Upper lobe of right lung (tissue), 1 donor: Measurements from ENCODE around the gene PRDM16. TPM values are rescaled to one million over a fixed set of nuclear protein-coding genes. Genes with fewer than 3 reads are reported as not detected.

Experiments used
- ATAC-seq: fragments of 200-7000 bp; cut with Tn5 transposase; one replicate; pipeline ENCODE4 v1.9.1; 2020; ENCODE audit warnings: mild to moderate bottlenecking, moderate library complexity
- DNase-seq: peaks from one replicate; pipeline ENCODE4 v3.0.0-alpha.2; 2020
- H3K27ac ChIP-seq: fragments of 200-600 bp; one replicate; pipeline ENCODE4 v1.8.0; 2022
- H3K27me3 ChIP-seq: fragments of 200-600 bp; one replicate; pipeline ENCODE4 v1.8.0; 2022; ENCODE audit warnings: mild to moderate bottlenecking
- H3K36me3 ChIP-seq: fragments of 200-600 bp; one replicate; pipeline ENCODE4 v1.8.0; 2022
- H3K4me1 ChIP-seq: fragments of 200-600 bp; one replicate; pipeline ENCODE4 v1.8.0; 2022
- H3K4me3 ChIP-seq: fragments of 200-600 bp; one replicate; pipeline ENCODE4 v1.8.0; 2022; ENCODE audit warnings: mild to moderate bottlenecking
- H3K9me3 ChIP-seq: fragments of 200-600 bp; one replicate; pipeline ENCODE4 v1.8.0; 2022
- intact Hi-C: fragments of 100-400 bp; cut with DNase I; formaldehyde crosslinking; loops from one replicate; pipeline ENCODE4 v1.11.0; 2022
- total RNA-seq: library from RNA; stranded (reverse); fragmentation: NEBNext Ultra II Directional; extraction: Animal tissue kit (Norgen Biotek cat#: 25700); gene quantifications from one replicate; pipeline ENCODE4 v1.2.1, GENCODE V29; 2021
- TF ChIP-seq, protein P1 (sequence below): fragments of 200-600 bp; IDR thresholded peaks from one replicate; pipeline ENCODE4 v1.8.0; 2022; ENCODE audit warnings: antibody characterized with exemption
- donor health status: DM: no; HTN: yes; CAD: no; lungs with severe emphysema.

The PRDM16 gene
- total RNA-seq, 1 donor from 2014 or later: 21.0 TPM

- H3K36me3 ChIP-seq: no peaks in the 10 kb centered on the region
- H3K4me1 ChIP-seq: peaks cover 8% of the 10 kb centered on the region
- TF ChIP-seq, protein P1, sequence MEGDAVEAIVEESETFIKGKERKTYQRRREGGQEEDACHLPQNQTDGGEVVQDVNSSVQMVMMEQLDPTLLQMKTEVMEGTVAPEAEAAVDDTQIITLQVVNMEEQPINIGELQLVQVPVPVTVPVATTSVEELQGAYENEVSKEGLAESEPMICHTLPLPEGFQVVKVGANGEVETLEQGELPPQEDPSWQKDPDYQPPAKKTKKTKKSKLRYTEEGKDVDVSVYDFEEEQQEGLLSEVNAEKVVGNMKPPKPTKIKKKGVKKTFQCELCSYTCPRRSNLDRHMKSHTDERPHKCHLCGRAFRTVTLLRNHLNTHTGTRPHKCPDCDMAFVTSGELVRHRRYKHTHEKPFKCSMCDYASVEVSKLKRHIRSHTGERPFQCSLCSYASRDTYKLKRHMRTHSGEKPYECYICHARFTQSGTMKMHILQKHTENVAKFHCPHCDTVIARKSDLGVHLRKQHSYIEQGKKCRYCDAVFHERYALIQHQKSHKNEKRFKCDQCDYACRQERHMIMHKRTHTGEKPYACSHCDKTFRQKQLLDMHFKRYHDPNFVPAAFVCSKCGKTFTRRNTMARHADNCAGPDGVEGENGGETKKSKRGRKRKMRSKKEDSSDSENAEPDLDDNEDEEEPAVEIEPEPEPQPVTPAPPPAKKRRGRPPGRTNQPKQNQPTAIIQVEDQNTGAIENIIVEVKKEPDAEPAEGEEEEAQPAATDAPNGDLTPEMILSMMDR: no peak
- no peak overlapping the region for H3K27ac ChIP-seq
- no peak for ATAC-seq
- no peak overlapping the region for H3K4me3 ChIP-seq
- peaks cover 61% of the 10 kb centered on the region for H3K27me3 ChIP-seq
- H3K9me3 ChIP-seq: no peaks in the 10 kb centered on the region
- no peak for DNase-seq
- intact Hi-C loops: no loop called here
These were observed 321.3 kb downstream of the PRDM16 start for GRCh38 chr1:3390291-3390690.

- peaks cover 72% of the 10 kb centered on the region for H3K27me3 ChIP-seq
- TF ChIP-seq, protein P1: no peak
- H3K4me1 ChIP-seq: peaks cover 8% of the 10 kb centered on the region
- no peak overlapping the region for H3K4me3 ChIP-seq
- no peaks in the 10 kb centered on the region for H3K9me3 ChIP-seq
- ATAC-seq (no peak), DNase-seq (no peak)
- no peak overlapping the region for H3K27ac ChIP-seq
- no peaks in the 10 kb centered on the region for H3K36me3 ChIP-seq
- intact Hi-C loops: no loop called here
These were observed 322.7 kb downstream of the PRDM16 start for GRCh38 chr1:3391711-3392110.

GRCh38 chr1:3393024-3393986, 324.3 kb downstream of the PRDM16 start:
- H3K4me3 ChIP-seq: no peak overlapping the region
- H3K4me1 ChIP-seq: peaks cover 8% of the 10 kb centered on the region
- H3K36me3 ChIP-seq: no peaks in the 10 kb centered on the region
- TF ChIP-seq, protein P1: no peak
- DNase-seq: no peak
- ATAC-seq: no peak
- H3K9me3 ChIP-seq: no peaks in the 10 kb centered on the region
- H3K27ac ChIP-seq: no peak overlapping the region
- H3K27me3 ChIP-seq: peaks cover 72% of the 10 kb centered on the region
- intact Hi-C loops: no loop called here

DNA sequence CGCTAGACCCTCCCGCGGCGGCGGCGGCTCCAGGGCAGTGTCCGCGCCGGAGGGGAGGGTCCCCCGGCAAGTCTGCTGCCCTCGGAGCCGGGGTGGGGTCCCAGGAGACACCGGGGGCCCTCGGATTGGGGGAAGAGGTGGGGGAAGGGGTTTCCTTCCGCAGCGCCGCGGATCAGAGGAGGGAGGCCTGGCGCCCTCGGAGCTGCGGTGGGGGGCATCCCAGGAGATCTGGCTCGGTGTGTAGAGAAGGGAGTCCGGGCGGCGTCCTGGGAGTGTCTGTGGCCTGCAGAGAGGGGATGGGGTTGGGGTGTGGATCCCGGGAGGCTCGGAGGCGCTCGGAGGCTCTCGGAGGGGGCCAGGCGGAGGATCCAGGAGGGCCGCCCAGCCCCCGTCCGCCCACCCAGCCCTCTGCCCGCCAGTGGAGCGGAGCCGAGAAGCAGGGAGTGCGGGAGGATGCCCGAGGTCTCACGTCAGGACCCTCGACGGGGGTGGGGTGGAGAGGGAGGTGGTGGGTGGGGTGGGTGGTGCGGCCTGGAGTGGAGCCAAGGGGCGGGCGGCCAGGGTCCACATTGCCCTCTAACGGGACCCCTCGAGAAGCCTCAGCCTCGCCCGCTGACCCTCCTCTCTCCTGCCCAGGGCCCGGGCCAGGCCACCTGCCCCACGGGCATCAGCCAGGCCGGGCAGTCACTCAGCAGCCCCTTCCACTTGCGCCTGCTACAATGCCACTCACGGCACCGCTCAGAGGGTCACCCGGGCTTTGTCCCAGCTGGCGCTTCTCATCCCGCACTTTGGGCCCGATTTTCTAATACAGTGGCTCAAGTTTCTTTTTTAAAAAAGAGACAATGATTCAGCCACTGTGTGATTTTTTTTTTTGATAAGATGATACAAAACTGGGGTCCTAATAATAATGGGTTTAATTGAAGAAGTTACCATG, 325.3 kb downstream of the PRDM16 start:
- no peaks in the 10 kb centered on the region for H3K36me3 ChIP-seq
- ATAC-seq (peak; percentile 6), DNase-seq (no peak)
- no peak overlapping the region for H3K27ac ChIP-seq
- TF ChIP-seq, protein P1: no peak
- intact Hi-C loops: no loop called here
- peaks cover 8% of the 10 kb centered on the region for H3K4me1 ChIP-seq
- no peak overlapping the region for H3K4me3 ChIP-seq
- no peaks in the 10 kb centered on the region for H3K9me3 ChIP-seq
- peaks cover 63% of the 10 kb centered on the region for H3K27me3 ChIP-seq

DNA sequence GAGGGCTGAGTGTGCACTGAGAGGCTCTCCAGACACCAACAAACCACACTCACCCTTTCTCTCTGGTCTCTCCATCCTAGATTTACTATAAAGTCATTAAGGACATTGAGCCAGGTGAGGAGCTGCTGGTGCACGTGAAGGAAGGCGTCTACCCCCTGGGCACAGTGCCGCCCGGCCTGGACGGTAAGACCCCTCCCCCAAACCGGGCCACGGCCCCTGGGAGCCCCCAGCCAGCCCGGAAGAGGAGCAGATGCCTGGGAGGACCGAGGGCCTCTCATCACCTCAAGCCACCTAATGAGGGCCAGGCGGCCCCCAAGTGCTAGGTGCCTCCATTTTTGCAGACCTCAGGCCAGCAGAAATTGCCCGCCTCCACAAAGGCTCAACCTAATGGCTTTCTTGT, 327.4 kb downstream of the PRDM16 start:
- DNase-seq: no peak
- Histone ChIP-seq H3K27me3 (peaks cover 48% of the 10 kb centered on the region), H3K4me1 (peaks cover 8% of the 10 kb centered on the region), H3K27ac (no peak overlapping the region), H3K36me3 (no peaks in the 10 kb centered on the region), H3K4me3 (no peak overlapping the region), H3K9me3 (no peaks in the 10 kb centered on the region)
- TF ChIP-seq, protein P1: no peak
- no peak for ATAC-seq
- intact Hi-C loops: no loop called here
